Activated CD4-positive, alpha-beta T cell treated with anti-CD3 and anti-CD28 coated beads, Interleukin-2, Interleukin-6, amounts not matched to agents 100 ng/mL and 50 ng/mL, durations not matched to agents 16 hours and 8 hours (primary cell): ENCODE measurements around the gene MIF4GD.
"Not testable (repeated sequence)": the region's sequence is repeated elsewhere in the genome, so short reads cannot be mapped to it uniquely, and the experiment has no call there.

Experiments
- DNase-seq: peaks from one replicate; pipeline ENCODE4 v3.0.0-alpha.2; 2020

The MIF4GD gene

GRCh38 chr17:75257228-75257627 lies 13.8 kb downstream of the MIF4GD start:
- not testable (repeated sequence) for DNase-seq

DNA sequence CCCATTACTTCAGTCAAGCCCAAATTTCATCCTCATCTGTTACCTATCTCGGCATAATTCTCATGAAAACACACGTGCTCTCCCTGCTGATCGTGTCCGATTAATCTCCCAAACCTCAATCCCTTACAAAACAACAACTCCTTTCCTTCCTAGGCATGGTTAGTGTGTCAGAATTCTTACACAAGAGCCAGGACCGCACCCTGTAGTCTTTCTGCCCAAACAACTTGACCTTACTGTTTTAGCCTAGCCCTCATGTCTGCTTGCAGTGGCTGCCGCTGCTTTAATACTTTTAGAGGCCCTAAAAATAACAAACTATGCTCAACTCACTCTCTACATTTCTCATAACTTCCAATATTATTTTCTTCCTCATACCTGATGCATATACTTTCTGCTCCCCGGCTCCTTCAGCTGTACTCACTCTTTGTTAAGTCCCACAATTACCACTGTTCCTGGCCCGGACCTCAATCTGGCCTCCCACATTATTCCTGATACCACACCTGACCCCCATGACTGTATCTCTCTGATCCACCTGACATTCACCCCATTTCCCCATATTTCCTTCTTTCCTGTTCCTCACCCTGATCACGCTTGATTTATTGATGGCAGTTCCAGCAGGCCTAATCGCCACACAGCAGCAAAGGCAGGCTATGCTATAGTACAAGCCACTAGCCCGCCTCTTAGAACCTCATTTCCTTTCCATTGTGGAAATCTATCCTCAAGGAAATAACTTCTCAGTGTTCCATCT lies 14.9 kb downstream of the MIF4GD start:
- not testable (repeated sequence) for DNase-seq

- no peak for DNase-seq
Observed at GRCh38 chr17:75252039-75252816, 18.8 kb downstream of the MIF4GD start.

DNA sequence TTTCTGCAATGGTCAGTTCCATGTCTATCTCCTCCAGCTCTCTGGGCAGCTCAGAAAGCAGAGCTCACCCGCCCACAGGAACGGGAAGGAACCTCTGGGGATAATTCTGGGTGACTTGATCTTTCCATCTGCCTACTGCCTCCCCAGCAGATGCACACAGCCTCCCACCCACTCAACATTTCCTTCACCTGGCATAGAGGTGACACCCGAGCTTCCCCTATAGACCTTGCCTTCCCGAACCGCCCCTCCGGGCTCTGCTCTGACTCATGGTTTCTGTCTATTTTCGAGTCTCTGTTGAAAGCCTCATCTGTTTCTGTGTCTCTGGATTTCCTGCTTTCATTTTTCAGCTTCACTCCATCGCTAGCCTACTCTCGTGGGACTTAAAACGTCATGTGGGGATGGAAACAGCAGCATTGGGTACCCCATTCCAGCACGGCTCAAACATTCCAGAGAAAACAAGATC lies 21.0 kb downstream of the MIF4GD start:
- peak; percentile 89 for DNase-seq

GRCh38 chr17:75249564-75249963 lies 21.5 kb downstream of the MIF4GD start:
- DNase-seq, result no peak

DNA sequence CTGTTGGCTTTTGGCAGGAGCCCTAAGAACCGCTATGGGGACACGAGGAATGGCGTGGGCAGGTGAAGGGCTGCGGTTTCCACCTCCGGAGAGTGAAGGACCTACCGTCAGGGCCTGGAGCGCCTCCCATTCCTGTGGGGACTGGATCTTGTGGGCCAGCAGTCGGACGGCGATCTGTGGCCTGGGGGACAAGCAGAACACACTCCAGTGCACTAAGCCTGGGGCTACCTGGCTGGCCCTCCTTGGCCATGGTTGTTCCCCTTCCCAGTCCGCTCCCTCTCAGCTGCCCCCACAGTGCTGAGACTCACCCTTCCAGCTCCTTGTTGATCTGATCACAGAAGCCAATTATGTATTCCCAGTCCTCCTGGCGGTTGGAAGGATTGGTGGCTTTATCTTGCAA lies 24.6 kb downstream of the MIF4GD start:
- DNase-seq, result no peak

GRCh38 chr17:75245011-75245410 lies 26.0 kb downstream of the MIF4GD start:
- DNase-seq, result no peak

GRCh38 chr17:75244133-75244866 lies 26.7 kb downstream of the MIF4GD start:
- no peak for DNase-seq

- DNase-seq, result peak; percentile 48
Observed at GRCh38 chr17:75242461-75243042, 28.5 kb downstream of the MIF4GD start.

GRCh38 chr17:75241996-75242460 lies 29.0 kb downstream of the MIF4GD start:
- no peak for DNase-seq

DNA sequence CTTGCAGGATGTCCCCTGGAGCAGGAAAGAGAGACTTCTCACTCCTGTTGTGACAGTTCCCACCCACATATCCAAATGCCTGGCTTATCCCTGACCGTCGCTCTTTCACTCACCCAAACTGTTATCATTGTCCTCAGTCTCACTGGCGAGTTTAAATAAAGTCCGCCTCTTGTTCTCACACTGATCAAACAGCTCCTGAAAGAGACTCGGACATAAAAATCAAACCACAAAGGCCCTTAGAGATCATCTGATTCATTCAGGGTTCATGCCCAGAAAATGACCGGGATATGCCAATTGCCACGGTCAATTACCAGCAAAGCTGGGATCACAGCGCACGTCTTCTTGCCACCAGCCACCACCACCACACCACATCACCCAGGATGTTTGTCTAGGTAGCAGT lies 29.5 kb downstream of the MIF4GD start:
- DNase-seq, result no peak

DNA sequence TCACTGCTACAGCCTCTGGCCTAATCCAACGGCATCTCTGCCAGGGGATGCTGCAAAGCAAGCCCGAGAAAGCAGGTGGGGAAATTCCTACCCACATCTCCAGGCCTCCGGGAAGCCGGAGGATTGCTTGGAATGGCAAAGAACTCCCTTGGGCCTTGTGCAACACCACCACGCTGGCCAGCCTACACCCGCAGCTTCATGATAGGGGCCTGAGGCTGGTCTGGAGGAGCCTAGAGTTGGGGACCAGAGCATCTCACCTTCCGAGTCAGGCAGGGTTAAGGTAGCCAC lies 29.9 kb downstream of the MIF4GD start:
- DNase-seq, result no peak

DNA sequence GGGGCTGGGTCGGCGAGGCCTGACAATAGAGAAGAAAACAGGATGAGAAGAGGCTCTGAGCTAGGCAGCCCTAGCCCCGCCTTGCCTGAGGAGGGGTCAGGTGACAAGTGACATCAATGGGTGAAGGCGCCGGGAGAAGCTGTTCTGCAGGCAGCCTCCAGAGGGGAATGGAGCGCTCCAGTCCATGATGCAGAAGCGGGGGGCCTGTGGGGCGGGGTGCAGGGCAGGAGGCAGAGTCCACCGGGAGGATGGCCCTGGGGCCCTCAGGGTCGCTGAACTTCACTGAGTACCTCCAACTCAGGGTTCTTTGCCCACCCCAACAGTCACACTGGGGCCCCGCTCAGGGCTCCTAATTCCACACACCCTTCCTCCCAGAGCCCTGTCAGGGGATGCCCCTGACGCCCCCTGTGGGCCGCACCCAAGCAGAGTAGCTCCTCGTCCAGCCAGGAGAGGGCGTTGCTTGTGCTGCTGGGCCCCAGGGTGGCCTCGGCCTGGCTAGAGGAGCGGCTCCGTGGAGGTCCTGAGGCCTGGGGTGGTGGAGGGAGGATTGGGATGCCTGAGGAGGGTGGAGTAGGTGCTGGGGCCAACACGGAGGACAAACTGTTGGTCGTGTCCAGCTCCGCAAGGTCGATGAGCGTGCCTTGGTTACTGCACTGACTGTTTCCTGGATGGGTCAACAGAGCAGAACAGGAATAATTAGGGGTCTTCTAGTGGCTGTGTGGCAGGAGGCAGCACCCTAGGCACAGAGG lies 30.5 kb downstream of the MIF4GD start:
- peak; percentile 50 for DNase-seq

DNA sequence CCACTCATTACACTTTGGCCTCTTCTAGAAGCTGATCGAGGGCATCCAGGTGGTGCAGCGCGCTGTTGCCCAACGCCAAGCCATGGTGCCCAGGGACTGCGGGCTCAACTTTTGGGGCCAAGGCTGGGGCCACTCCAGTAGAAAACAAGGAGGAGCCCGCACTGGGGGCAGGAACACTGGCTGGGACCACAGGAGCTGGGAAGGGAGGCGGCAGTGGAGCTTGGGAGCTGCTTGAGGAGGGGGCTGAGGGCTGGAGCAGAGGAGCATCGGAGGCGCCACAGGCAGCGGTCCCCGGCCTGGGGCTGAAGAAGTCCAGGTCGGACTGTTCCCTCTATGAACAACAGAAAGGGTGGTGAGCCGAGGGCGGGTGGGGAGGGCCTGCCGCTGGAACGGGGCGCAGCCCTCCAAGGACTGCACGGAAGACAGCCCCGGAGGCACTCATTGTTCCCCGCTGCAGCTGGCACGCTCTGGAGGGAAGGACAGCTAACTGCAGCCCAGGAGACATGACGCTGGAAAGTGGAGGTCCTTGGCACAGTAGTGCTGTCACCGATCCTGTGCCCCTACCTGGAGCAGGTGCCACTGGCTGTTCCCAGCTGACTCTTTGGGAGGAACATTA lies 31.1 kb downstream of the MIF4GD start:
- DNase-seq, result no peak

DNA sequence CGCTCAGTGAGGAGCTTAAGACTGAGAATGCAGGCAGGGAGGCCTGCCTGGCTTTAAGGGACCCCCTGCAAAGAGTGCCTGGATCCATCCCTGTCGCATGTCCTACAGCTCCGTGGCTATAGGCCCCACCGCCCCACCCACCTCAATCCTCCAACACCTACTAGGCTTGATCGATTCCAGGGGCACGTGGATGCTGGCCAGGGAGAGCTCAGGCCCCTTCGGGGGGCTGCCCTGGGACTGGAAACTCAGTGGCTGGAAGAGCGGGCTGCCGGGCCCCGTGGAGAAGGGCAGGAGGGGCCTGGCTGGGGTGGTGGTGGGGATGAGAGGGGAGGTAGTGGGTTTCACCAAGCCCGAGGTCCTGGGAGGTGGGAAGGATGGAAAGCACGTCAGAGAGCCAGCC lies 31.8 kb downstream of the MIF4GD start:
- no peak for DNase-seq

GRCh38 chr17:75238684-75239191 lies 32.3 kb downstream of the MIF4GD start:
- peak; percentile 76 for DNase-seq

GRCh38 chr17:75238020-75238580 lies 32.9 kb downstream of the MIF4GD start:
- DNase-seq, result no peak

- no peak for DNase-seq
Observed at GRCh38 chr17:75237100-75238014, 33.7 kb downstream of the MIF4GD start.

GRCh38 chr17:75232786-75233185 lies 38.2 kb downstream of the MIF4GD start:
- no peak for DNase-seq

DNA sequence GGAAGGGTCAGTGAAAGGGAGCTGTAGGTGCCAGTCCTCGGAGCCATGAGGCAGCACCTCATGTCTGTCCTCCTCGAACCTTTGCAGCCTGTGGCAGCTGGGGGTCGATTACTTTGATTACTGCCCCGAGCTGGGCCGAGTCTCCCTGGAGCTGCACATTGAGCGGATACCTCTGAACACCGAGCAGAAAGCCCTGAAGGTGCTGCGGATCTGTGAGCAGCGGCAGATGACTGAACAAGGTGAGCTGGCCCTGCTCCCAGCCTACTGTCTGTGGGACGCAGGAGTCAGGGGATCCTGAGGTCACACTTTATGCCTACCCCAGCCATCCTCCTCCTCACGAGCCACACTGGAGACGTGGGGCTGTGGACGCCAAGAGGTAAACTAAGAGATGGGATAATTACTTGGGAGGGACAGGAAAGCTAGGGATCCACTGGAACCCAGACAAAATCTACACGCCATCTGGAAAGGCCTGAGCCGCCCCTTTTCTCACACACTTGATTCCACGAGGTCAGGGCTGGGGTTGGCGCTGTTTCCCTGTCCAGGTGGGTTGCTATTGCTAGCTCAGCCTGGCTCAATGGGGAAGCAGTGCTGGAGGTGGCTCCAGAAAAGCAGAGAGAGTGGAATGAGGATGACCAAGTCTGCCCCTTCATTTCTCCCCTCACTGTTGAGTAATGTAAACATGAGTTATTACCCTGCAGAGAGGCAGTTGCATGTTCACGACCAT lies 39.1 kb downstream of the MIF4GD start:
- no peak for DNase-seq
